Activated B cell treated with CpG ODN at 0.5 μM for 24 hours (primary cell): ENCODE measurements around the gene ESPL1. TPM values are rescaled to one million over a fixed set of nuclear protein-coding genes. Genes with fewer than 3 reads are reported as not detected.

Source experiments
- ATAC-seq: fragments of 200-7000 bp; cut with Tn5 transposase; one replicate; pipeline ENCODE4 v1.10.0; 2021; ENCODE audit warnings: low read depth, mild to moderate bottlenecking, moderate library complexity
- CTCF ChIA-PET: fragments of 350-600 bp; sonication (Branson Sonifier 250); formaldehyde crosslinking; loops from one replicate; lab custom pipeline; 2021; ENCODE audit warnings: antibody characterized with exemption; lab: Charles Lee
- POLR2A ChIA-PET: fragments of 350-600 bp; sonication (Branson Sonifier 250); formaldehyde crosslinking; loops from one replicate; lab custom pipeline; 2021; ENCODE audit warnings: antibody characterized with exemption; lab: Charles Lee
- DNase-seq: peaks from one replicate; pipeline ENCODE4 v3.0.0; 2022
- H3K27ac Mint-ChIP-seq: one replicate; pipeline ENCODE4 v1.8.0; 2020; ENCODE audit warnings: mixed read lengths
- H3K27me3 Mint-ChIP-seq: one replicate; pipeline ENCODE4 v1.8.0; 2021; ENCODE audit warnings: mixed read lengths
- H3K36me3 Mint-ChIP-seq: one replicate; pipeline ENCODE4 v1.8.0; 2021; ENCODE audit warnings: low read depth, mixed read lengths
- H3K4me1 Mint-ChIP-seq: one replicate; pipeline ENCODE4 v1.8.0; 2021; ENCODE audit warnings: mixed read lengths
- H3K4me3 Mint-ChIP-seq: one replicate; pipeline ENCODE4 v1.8.0; 2020; ENCODE audit warnings: mild to moderate bottlenecking, mixed read lengths
- H3K9me3 Mint-ChIP-seq: one replicate; pipeline ENCODE4 v1.8.0; 2020; ENCODE audit warnings: mixed read lengths
- CTCF ChIP-seq: fragments of 200-600 bp; IDR thresholded peaks from one replicate; pipeline ENCODE4 v1.8.0; 2022; ENCODE audit warnings: antibody characterized with exemption, mild to moderate bottlenecking
- intact Hi-C: fragments of 100-400 bp; cut with micrococcal nuclease; formaldehyde crosslinking; loops from one replicate; pipeline ENCODE4 v1.15.1; 2024
- total RNA-seq: library from RNA; stranded (reverse); gene quantifications from 2 replicates; pipeline ENCODE4 v1.2.3, GENCODE V29; 2022

ESPL1 gene
- total RNA-seq, 1 donor from 2014 or later = 8.2 TPM

- peak; percentile 76 for ATAC-seq
Observed at GRCh38 chr12:53251477-53252348, 16.4 kb upstream of the ESPL1 start.

GRCh38 chr12:53252349-53252916 lies 15.7 kb upstream of the ESPL1 start:
- Mint-ChIP-seq H3K27me3 (no peaks in the 10 kb centered on the region), H3K9me3 (no peaks in the 10 kb centered on the region), H3K27ac (peak overlapping the region; percentile 90), H3K36me3 (peaks cover 18% of the 10 kb centered on the region), H3K4me3 (peak overlapping the region; percentile 98), H3K4me1 (peaks cover 50% of the 10 kb centered on the region)
- CTCF ChIA-PET = interaction anchor here (2.2 to 4.4 kb wide), 2 partner anchors 16 to 39 kb away, joined by 19 to 27 read pairs; partner anchors contain the start of gene ESPL1
- POLR2A ChIA-PET = interaction anchor here (0.6 to 2.6 kb wide), 7 partner anchors 15 to 73 kb away, joined by 3 to 12 read pairs (median 7); partner anchors contain the start of genes CSAD, ESPL1, PFDN5 and ZNF740
- no peak for TF ChIP-seq CTCF
- ATAC-seq (no peak), DNase-seq (no peak)
- intact Hi-C loops = loop anchor here (1.0 kb wide), 4 partner anchors 16 to 69 kb away; partner anchors contain the start of genes AAAS and ESPL1

More at GRCh38 chr12:53251477-53252348, 16.4 kb upstream of the ESPL1 start:
- peak overlapping the region; percentile 98 for H3K4me3 Mint-ChIP-seq
- ChIA-PET POLR2A (interaction anchor here (0.6 to 2.1 kb wide), 9 partner anchors 9 to 94 kb away, joined by 3 to 11 read pairs (median 4); partner anchors contain the start of genes CSAD, ESPL1 and ZNF740), CTCF (interaction anchor here (0.6 to 4.4 kb wide), 6 partner anchors 16 to 92 kb away, joined by 3 to 27 read pairs (median 6); partner anchors contain the start of gene ESPL1)
- H3K4me1 Mint-ChIP-seq = peaks cover 49% of the 10 kb centered on the region
- TF ChIP-seq CTCF = no peak
- peaks cover 18% of the 10 kb centered on the region for H3K36me3 Mint-ChIP-seq
- intact Hi-C loops = loop anchor here (1.0 kb wide), 6 partner anchors 17 to 92 kb away; partner anchors contain the start of genes AAAS and ESPL1
- H3K27me3 Mint-ChIP-seq = no peaks in the 10 kb centered on the region
- H3K27ac Mint-ChIP-seq = peak overlapping the region; percentile 90
- no peaks in the 10 kb centered on the region for H3K9me3 Mint-ChIP-seq
- peak; percentile 77 for DNase-seq

GRCh38 chr12:53253298-53253697 lies 14.8 kb upstream of the ESPL1 start:
- Mint-ChIP-seq H3K27ac (peak overlapping the region; percentile 26), H3K27me3 (no peaks in the 10 kb centered on the region), H3K36me3 (peaks cover 18% of the 10 kb centered on the region), H3K9me3 (no peaks in the 10 kb centered on the region), H3K4me3 (peak overlapping the region; percentile 98), H3K4me1 (peaks cover 56% of the 10 kb centered on the region)
- no peak for TF ChIP-seq CTCF
- ATAC-seq (no peak), DNase-seq (no peak)
- CTCF ChIA-PET = interaction anchor here (1.1 to 4.4 kb wide), 3 partner anchors 15 to 40 kb away, joined by 3 to 27 read pairs (median 4); partner anchors contain the start of gene ESPL1
- intact Hi-C loops = no loop called here
- POLR2A ChIA-PET = interaction anchor here (0.6 to 2.6 kb wide), 6 partner anchors 15 to 74 kb away, joined by 3 to 12 read pairs (median 6); partner anchors contain the start of genes ESPL1 and PFDN5

- H3K27ac Mint-ChIP-seq = peak overlapping the region; percentile 91
- no peaks in the 10 kb centered on the region for H3K27me3 Mint-ChIP-seq
- TF ChIP-seq CTCF = no peak
- H3K9me3 Mint-ChIP-seq = no peaks in the 10 kb centered on the region
- intact Hi-C loops = no loop called here
- H3K36me3 Mint-ChIP-seq = peaks cover 18% of the 10 kb centered on the region
- H3K4me3 Mint-ChIP-seq = no peak overlapping the region
- ATAC-seq (no peak), DNase-seq (no peak)
- POLR2A ChIA-PET = interaction anchor here (2.6 to 5.6 kb wide), 2 partner anchors 13 to 40 kb away, joined by 6 to 39 read pairs; partner anchors contain the start of genes ESPL1 and PFDN5
- H3K4me1 Mint-ChIP-seq = peaks cover 68% of the 10 kb centered on the region
- CTCF ChIA-PET = interaction anchor here (1.0 to 4.4 kb wide), 3 partner anchors 13 to 86 kb away, joined by 3 to 27 read pairs (median 4); partner anchors contain the start of gene ESPL1
Observed at GRCh38 chr12:53254816-53255545, 13.1 kb upstream of the ESPL1 start.
